NCI-H2196 (cell line): Measurements from ENCODE around the gene DYNLT2.
A peak's percentile ranks its signal among the peaks of the same experiment; 100 is the strongest.
"Not testable (repeated sequence)": the region's sequence is repeated elsewhere in the genome, so short reads cannot be mapped to it uniquely, and the experiment has no call there.

Experiments used
- DNase-seq: peaks from one replicate; lab custom pipeline; 2025; ENCODE audit not compliant: unreplicated experiment; lab: John Stamatoyannopoulos, UW

Gene DYNLT2

DNA sequence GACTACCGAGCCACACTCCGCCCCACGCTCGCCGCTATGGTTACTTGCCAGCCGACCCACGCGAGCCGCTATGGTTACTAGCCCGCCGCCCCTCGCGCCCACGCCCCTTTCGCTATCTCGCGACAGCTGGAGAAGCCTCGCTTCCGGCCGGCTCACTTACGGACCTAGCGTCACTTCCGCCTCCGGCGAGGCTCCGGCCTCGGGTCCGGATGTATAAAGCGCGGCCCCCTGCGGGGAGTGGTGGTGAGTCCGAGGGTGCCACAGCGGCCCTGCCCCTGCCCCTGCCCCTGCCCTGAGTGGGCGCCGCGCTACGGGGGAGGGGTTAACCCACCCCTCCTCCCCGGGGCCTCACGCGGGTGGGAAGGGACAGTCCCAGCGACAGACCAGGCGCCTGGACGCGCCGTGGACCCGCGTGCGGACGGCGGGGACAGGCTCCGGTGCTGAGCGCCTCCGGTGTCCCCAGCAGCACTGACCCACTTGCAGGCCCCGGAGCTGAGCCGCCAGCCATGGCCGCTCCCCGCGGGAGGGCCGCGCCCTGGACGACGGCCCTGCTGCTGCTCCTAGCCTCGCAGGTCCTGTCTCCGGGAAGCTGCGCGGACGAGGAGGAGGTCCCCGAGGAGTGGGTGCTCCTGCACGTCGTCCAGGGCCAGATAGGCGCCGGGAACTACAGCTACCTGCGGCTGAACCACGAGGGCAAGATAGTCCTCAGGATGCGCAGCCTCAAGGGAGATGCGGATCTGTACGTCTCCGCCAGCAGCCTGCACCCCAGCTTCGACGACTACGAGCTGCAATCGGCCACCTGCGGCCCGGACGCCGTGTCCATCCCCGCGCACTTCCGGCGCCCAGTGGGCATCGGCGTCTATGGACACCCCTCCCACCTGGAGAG is 49.2 kb downstream of the DYNLT2 start, which contains the start of the genes C6orf120 and WDR27:
Gene C6orf120, plus strand, starts transcription at position 173 of the 886 bp plus-strand sequence. Its CDS starts 334 bp downstream, at position 507.
Gene WDR27, minus strand, starts transcription at position 76 of the 886 bp plus-strand sequence. CDS start 13,024 bp downstream, outside the sequence.
- DNase-seq = peak; percentile 88

DNA sequence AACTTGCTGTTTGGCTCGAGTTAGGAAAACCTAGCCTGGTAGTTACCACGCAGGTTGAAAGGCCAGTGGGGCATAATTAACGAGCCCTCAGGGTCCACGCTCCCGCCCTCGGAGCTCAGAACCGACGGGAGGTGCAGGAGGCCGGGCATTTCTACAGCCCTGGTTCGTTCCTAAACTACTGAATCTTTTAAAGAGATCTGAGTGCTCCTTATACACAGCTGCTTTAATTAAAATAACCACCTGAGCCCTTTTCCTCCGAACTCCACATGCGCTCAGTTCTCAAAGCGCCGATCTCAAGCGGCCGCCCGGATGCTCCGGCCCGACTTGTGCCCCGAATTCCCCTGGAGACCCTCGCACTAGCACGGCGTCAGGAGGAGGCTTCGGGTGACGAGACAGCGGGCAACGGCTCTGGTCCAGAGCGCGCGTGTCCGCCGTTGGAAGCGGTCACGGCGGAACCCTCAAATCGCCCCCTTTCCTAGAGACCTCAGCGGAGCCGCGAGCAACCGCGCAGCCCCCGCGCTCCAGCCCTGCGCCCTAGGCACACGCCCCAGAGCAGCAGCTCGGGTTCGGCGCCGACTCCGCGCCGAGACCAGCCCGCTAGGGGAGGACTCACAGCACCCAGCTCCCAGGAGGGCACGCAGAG is 49.9 kb downstream of the DYNLT2 start:
- no peak for DNase-seq

DNA sequence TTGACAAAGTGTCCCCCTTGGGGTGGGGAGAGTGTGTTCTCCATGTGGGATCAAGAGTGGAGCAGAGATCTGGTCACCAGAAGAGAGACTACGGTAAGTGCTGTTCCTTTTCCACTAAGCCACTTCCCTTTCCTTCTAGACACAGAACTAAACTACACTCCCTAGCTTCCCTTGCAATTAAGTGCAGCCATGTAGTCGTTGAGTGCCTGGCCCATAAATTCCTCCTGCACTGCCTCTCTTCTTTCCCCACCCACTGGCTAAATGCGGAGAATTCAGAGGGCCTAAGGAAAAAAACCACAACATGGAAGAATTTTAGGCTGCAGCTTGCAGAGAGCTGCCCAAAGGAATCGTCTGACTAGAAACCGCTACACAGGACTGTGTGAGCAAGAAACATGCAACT is 51.1 kb downstream of the DYNLT2 start:
- DNase-seq = no peak

DNA sequence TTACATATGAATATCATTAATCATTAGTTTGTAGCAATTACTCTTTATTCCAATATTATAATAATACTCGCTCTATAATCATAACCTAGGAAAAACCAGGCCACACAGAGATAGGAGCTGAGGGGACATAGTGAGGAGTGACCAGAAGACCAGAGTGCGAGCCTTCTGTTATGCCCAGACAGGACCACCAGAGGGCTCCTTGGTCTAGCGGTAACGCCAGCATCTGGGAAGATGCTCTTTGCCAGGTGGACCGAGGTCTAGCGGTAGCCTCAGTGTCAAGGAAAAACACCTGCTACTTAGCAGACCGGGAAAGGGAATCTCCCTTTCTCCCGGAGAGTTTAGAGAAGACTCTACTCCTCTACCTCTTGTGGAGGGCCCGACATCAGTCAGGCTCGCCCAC is 54.3 kb downstream of the DYNLT2 start:
- DNase-seq = not testable (repeated sequence)

DNA sequence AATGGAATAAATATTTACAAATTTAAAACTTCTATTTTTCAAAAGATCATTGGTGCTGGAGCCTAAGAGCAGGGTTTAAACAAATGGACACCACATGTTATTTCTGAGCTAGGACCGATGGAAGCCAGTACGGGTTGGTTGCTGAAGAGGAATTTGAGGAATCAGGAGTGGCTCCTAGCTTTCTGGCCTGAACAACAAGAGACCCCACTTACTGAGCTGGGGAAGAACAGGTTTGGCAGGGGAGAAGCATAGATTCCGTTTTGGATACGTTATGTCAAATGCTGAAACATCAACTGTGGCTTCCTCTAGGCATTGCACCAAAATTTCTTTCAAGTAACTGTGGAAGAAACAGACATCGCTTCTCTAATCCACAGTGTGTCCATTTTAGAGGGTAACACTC is 56.2 kb downstream of the DYNLT2 start:
- no peak for DNase-seq

DNA sequence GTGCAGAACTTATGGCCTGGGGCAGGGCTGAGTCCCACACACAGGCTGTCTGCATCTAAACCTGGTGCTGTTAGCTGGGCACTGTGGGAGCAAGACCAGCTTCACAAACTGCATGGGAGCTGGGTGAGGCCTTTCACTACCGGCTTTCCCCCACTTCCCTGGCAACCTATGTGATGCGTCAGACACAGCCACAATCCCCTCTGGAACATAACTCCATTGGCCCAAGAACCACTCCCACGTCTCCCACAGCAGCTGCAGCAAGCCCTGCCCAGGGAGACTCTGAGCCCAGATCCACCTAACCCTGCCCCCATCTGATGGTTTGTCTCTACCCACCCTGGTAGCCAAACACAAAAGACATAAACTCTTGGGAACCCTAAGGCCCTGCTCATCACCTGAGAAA is 58.9 kb downstream of the DYNLT2 start:
- no peak for DNase-seq

DNA sequence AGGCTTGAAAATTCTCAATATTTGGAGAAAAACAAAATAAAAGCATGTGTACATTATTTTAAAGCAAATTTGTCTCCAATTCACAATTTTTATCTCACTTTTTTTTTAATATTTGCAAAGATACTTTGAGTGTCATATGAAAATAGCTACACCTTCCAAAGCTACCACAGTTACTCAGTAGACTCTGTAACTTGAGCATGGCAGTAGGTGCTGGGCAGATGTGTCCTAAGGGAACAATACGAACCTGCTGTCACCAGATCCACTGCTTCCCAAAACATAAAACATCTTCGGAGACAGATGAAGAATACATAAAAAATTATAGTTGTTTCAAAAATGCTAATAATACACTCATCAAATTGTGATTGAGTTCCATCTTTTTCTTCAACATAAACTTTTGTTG is 60.1 kb downstream of the DYNLT2 start:
- DNase-seq = no peak
